Osteoblast (primary cell): ENCODE results near the gene CFAP58. TPM values are rescaled to one million over a fixed set of nuclear protein-coding genes. Genes with fewer than 3 reads are reported as not detected.

Experiments
- DNase-seq: peaks from one replicate; pipeline ENCODE4 v3.0.0; 2011; ENCODE audit warnings: low spot score, mixed read lengths; ENCODE audit not compliant: insufficient read length; ENCODE audit errors: missing footprints
- H2AFZ ChIP-seq: 2 replicates; pipeline ENCODE4 v1.6.0; 2011; ENCODE audit warnings: mild to moderate bottlenecking, low read length
- H3K27ac ChIP-seq: 2 replicates; pipeline ENCODE4 v1.5.1; 2011; ENCODE audit warnings: mild to moderate bottlenecking, low read depth, low read length, moderate library complexity
- H3K27me3 ChIP-seq: 2 replicates; pipeline ENCODE4 v1.6.0; 2012; ENCODE audit warnings: mild to moderate bottlenecking, control low read depth, inconsistent platforms, low read length, moderate library complexity; ENCODE audit not compliant: insufficient read depth
- H3K36me3 ChIP-seq: 2 replicates; pipeline ENCODE4 v1.5.1; 2011; ENCODE audit warnings: mild to moderate bottlenecking, low read length, control low read depth, moderate library complexity; ENCODE audit not compliant: insufficient read depth
- H3K4me1 ChIP-seq: 2 replicates; pipeline ENCODE4 v1.5.1; 2011; ENCODE audit warnings: mild to moderate bottlenecking, low read length, control low read depth, moderate library complexity; ENCODE audit not compliant: insufficient read depth
- H3K4me2 ChIP-seq: 2 replicates; pipeline ENCODE4 v1.6.0; 2011; ENCODE audit warnings: mild to moderate bottlenecking, low read length; ENCODE audit not compliant: insufficient read depth
- H3K4me3 ChIP-seq: fragments of 200-600 bp; sonication (generic); 3 replicates; pipeline ENCODE4 v1.5.1; 2012; ENCODE audit warnings: mild to moderate bottlenecking, low read length, inconsistent platforms; ENCODE audit not compliant: insufficient read depth
- H3K79me2 ChIP-seq: 2 replicates; pipeline ENCODE4 v1.6.0; 2012; ENCODE audit warnings: mild to moderate bottlenecking, low read length, control low read depth, inconsistent platforms; ENCODE audit not compliant: insufficient read depth
- H3K9me3 ChIP-seq: 2 replicates; pipeline ENCODE4 v1.5.1; 2011; ENCODE audit warnings: low read depth, low read length, control low read depth
- H4K20me1 ChIP-seq: 2 replicates; pipeline ENCODE4 v1.6.0; 2012; ENCODE audit warnings: mild to moderate bottlenecking, low read length, control low read depth; ENCODE audit not compliant: insufficient read depth
- total RNA-seq: library from RNA; depleted of rRNA; stranded (reverse); fragments of >200 nt; gene quantifications from 2 replicates; pipeline ENCODE4 v1.2.3, GENCODE V29; 2012
- TF ChIP-seq, protein P1 (sequence below): IDR thresholded peaks from 2 replicates; pipeline ENCODE4 v1.5.1; 2011; ENCODE audit warnings: mild to moderate bottlenecking, low read depth, low read length, moderate library complexity; ENCODE audit errors: extremely low read depth

CFAP58 gene
- total RNA-seq, 1 donor, result 0.36 TPM

DNA sequence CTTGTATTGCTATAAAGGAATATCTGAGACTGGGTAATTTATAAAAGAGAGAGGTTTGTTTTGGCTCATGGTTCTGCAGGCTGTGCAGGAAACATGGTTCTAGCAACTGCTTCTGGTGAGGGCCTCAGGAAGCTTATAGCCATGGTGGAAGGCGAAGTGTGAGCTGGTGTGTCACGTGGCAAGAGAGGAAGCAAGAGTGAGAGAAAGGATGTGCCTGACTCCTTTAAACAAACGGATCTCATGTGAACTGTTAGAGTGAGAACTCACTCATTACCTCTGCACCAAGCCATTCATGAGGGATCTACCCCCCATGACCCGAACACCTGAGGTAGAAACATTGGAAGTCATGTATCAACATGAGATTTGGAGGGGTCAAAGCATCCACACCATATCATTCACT, 7.7 kb upstream of the CFAP58 start:
- DNase-seq, result no peak
- H3K79me2 ChIP-seq, result no peaks in the 10 kb centered on the region
- peaks cover 19% of the 10 kb centered on the region for H3K4me1 ChIP-seq
- no peak overlapping the region for H3K4me3 ChIP-seq
- H3K4me2 ChIP-seq, result no peak overlapping the region
- no peak overlapping the region for H2AFZ ChIP-seq
- H3K27me3 ChIP-seq, result no peaks in the 10 kb centered on the region
- TF ChIP-seq, protein P1, sequence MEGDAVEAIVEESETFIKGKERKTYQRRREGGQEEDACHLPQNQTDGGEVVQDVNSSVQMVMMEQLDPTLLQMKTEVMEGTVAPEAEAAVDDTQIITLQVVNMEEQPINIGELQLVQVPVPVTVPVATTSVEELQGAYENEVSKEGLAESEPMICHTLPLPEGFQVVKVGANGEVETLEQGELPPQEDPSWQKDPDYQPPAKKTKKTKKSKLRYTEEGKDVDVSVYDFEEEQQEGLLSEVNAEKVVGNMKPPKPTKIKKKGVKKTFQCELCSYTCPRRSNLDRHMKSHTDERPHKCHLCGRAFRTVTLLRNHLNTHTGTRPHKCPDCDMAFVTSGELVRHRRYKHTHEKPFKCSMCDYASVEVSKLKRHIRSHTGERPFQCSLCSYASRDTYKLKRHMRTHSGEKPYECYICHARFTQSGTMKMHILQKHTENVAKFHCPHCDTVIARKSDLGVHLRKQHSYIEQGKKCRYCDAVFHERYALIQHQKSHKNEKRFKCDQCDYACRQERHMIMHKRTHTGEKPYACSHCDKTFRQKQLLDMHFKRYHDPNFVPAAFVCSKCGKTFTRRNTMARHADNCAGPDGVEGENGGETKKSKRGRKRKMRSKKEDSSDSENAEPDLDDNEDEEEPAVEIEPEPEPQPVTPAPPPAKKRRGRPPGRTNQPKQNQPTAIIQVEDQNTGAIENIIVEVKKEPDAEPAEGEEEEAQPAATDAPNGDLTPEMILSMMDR, result no peak
- no peaks in the 10 kb centered on the region for H3K9me3 ChIP-seq
- no peaks in the 10 kb centered on the region for H4K20me1 ChIP-seq
- no peaks in the 10 kb centered on the region for H3K36me3 ChIP-seq
- H3K27ac ChIP-seq, result no peak overlapping the region

DNA sequence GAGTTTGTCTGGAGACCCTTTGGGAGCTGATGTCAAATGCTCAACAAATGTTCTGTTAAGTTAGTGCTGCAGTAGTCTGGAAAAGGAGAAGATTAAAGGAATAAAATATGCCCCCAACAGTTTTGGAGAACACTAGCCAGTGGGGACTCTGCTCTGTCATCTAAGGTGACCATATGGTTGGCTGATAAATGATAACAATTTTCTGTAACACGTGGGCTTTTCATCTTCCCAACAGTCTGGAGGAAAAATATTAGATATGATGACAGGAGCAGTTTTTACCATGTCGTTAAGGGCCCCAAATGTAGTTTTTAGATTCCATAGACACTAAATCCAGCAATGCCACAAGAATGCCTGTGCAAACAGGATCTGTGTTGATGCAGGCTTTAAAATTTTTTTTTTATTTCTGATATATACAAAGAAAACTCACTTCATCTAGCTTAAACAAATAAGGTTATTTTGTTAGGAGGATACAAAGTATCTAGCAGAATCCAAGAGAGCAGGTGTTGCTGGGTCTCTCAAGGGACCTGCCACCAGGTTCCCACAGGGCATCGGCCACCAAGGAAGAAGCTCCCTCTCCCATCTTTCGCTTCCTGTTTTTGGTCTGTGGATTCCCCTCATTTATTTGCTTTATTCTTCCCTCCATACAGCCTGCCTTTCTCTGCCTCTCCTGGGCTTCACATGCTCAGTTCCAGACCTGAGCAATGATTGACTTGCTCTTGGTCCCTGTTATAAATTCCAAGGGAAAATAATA, 6.2 kb upstream of the CFAP58 start:
- no peak overlapping the region for H3K4me2 ChIP-seq
- TF ChIP-seq, protein P1, result no peak

DNA sequence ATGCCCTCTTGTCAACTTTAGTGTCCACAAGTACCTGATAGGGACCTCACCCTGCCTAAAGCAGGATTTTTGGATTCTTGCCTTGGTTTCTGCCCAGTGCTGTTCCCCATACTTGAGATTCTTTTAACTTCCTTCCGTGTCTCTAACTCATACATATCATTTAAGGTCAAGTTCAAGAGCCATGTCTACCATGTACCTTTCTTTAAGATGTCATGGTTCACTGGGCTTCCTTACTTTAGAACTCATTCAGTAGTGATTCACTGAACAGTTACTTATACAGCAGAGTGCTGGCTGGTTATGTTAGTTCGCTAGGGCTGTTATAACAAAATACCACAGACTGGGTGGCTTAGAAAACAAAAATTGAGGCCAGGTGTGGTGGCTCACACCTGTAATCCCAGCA, 5.0 kb upstream of the CFAP58 start:
- H3K4me3 ChIP-seq, result no peak overlapping the region
- TF ChIP-seq, protein P1, result no peak
- no peaks in the 10 kb centered on the region for H3K9me3 ChIP-seq
- no peaks in the 10 kb centered on the region for H3K27me3 ChIP-seq
- H3K36me3 ChIP-seq, result no peaks in the 10 kb centered on the region
- no peak overlapping the region for H3K4me2 ChIP-seq
- no peak overlapping the region for H3K27ac ChIP-seq
- no peak overlapping the region for H2AFZ ChIP-seq
- H4K20me1 ChIP-seq, result no peaks in the 10 kb centered on the region
- peaks cover 28% of the 10 kb centered on the region for H3K4me1 ChIP-seq
- H3K79me2 ChIP-seq, result no peaks in the 10 kb centered on the region
- no peak for DNase-seq

More for the DNA sequence above, 6.2 kb upstream of the CFAP58 start:
- no peak for DNase-seq
- H2AFZ ChIP-seq, result no peak overlapping the region
- peaks cover 23% of the 10 kb centered on the region for H3K4me1 ChIP-seq
- no peaks in the 10 kb centered on the region for H4K20me1 ChIP-seq
- no peaks in the 10 kb centered on the region for H3K9me3 ChIP-seq
- H3K27ac ChIP-seq, result no peak overlapping the region
- H3K27me3 ChIP-seq, result no peaks in the 10 kb centered on the region
- no peaks in the 10 kb centered on the region for H3K36me3 ChIP-seq
- H3K79me2 ChIP-seq, result no peaks in the 10 kb centered on the region
- H3K4me3 ChIP-seq, result no peak overlapping the region

DNA sequence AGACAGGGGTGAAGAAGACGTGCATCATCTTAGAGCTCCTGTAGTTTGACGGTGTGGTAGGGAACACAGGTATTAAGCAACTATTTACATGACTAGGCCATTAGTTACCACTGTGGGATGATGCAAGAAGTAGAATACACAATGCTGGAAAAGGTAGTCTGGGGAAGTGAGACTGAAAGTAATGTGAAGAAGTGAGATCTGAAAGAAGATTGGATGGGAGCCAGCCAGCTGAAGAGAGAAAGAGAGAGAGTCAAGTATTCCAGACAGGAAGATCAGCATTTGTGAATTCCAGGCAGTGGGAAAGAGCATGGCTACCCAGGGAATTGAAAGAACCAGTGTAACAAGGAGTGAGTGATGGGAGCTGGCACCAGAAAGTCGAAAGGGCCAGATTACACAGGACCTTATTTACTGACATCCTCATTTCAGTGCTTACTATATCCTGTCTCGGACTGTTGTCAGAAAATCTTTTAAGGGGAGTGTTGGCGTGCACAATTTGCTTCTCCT, 4.0 kb upstream of the CFAP58 start:
- no peak for DNase-seq
- TF ChIP-seq, protein P1, result no peak
- Histone ChIP-seq H3K4me1 (peaks cover 28% of the 10 kb centered on the region), H2AFZ (peak overlapping the region; percentile 67), H3K9me3 (no peaks in the 10 kb centered on the region), H3K4me3 (peak overlapping the region; percentile 44), H3K79me2 (no peaks in the 10 kb centered on the region), H3K36me3 (no peaks in the 10 kb centered on the region), H3K4me2 (peak overlapping the region; percentile 68), H3K27me3 (no peaks in the 10 kb centered on the region), H3K27ac (peak overlapping the region; percentile 58), H4K20me1 (no peaks in the 10 kb centered on the region)
